ENCODE results near the gene COL18A1.

Gene COL18A1

DNA sequence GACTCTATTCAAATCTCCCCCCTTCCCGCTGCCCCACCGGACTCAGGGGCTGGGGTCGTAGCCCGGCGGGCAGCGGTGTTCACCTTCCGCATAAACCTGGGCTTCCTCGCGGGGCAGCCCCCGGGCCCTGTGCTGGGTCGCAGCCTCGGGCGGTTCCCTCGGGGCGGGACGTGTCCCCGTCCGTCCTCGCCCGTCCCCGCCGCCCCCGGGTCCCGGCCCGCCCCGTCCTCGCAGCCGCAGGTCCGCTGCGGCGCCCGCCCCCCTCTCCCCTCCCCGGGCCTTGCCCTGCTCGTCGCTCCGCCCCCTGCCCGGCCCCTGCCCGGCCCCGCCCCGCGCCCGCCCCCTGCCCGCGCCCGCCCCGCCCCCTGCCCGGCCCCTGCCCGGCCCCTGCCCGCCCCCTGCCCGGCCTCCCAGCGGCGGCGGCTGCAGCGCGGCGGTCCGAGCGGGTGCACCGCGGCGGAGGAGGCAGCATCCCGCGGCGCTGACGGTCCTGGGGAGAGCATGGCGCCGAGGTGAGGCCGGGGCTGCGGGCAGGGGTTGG is at the start of gene COL18A1:
TSS of gene COL18A1 (plus strand) at position 436 of the 541 bp plus-strand sequence. CDS start at position 502, 66 bp downstream.
- peak within 1 kb of the TSS; percentile 45 for H3K27ac ChIP-seq
- TF ChIP-seq ZFX (IDR thresholded peaks at IDR 0.05): no peak
- TF ChIP-seq, protein P1, sequence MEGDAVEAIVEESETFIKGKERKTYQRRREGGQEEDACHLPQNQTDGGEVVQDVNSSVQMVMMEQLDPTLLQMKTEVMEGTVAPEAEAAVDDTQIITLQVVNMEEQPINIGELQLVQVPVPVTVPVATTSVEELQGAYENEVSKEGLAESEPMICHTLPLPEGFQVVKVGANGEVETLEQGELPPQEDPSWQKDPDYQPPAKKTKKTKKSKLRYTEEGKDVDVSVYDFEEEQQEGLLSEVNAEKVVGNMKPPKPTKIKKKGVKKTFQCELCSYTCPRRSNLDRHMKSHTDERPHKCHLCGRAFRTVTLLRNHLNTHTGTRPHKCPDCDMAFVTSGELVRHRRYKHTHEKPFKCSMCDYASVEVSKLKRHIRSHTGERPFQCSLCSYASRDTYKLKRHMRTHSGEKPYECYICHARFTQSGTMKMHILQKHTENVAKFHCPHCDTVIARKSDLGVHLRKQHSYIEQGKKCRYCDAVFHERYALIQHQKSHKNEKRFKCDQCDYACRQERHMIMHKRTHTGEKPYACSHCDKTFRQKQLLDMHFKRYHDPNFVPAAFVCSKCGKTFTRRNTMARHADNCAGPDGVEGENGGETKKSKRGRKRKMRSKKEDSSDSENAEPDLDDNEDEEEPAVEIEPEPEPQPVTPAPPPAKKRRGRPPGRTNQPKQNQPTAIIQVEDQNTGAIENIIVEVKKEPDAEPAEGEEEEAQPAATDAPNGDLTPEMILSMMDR (conservative IDR thresholded peaks at IDR 0.05): no peak; the same call in 1 of the 2 replicates

DNA sequence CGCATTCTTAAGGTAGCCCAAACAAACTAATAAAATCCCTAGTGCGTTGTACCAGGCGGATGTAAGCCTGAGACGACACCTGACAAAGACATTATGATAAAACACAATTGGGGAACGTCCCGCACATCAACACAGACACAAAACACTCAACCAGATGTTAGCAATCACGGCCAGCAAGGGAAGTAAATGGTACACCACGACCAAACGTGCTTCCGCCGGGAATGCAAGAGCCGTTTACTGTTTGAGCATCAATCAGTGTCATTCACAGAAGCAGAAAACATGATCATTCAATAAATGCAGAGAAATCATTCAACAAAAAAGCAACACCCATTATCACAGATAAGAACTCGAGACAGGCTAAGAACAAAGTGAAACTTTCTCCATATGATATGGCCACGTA is 49.4 kb upstream of the COL18A1 start:
- TF ChIP-seq ZFX (IDR thresholded peaks at IDR 0.05): no peak
- TF ChIP-seq, protein P1 (conservative IDR thresholded peaks at IDR 0.05): no peak
- H3K27ac ChIP-seq: no peak overlapping the region

DNA sequence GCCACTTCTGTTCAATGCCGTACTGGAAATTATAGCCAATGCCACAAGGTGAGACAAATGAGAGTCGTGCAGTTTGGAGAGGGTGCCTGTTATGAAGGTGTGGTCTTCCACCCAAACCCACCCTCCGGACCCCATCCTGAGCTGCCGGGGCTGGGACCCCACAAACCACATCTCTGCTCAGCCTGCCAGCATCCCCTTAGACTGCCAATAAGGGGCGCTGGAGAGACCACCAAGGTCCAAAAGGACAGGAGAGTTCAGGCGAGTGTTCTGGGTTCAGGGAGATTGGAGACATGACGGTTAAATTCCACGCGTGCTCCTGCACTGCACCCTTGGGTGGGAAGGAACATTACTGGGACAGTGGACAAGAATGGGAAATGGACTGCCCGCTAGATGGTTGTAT is 48.7 kb upstream of the COL18A1 start:
- no peak overlapping the region for H3K27ac ChIP-seq
- no peak for TF ChIP-seq ZFX (IDR thresholded peaks at IDR 0.05)
- TF ChIP-seq, protein P1 (conservative IDR thresholded peaks at IDR 0.05): no peak

DNA sequence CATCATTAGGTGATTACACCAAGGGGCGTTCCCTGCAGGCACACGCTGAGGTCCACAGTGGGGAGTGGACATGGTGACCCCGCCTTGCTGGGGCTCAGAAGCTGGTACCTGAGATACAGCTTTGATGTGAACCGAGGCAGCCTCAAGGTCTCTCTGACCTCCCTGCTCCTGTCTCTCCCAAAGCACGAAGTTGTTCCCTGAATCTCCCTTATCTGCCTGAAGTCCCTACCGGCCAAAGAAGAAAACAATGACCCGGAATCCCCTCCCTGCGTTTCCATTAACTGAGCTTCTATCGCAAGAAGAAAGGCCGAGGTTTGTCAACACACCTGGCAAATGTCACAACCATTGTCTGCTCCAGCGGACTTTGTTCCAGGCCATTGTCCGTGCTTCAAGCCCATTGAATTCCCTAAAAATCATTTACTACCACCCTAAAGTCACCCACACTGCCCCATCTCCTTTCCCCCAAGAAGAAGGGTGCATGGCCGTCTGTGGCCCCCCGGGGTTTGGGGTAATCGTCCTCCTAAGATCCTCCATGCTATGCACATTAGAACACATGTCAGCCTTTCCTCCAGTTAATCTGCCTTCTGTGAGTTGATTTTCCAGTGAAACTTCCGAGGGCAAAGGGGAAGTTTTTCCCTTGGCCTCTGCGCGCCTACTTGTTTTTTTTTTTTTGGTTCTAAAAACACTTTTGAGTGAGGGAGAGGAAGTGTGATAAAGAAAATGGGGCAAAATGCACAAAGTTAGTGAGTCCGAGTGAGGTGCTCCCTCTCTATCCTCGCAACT is 48.1 kb upstream of the COL18A1 start:
- H3K27ac ChIP-seq: no peak overlapping the region
- TF ChIP-seq, protein P1 (conservative IDR thresholded peaks at IDR 0.05): no peak
- no peak for TF ChIP-seq ZFX (IDR thresholded peaks at IDR 0.05)

DNA sequence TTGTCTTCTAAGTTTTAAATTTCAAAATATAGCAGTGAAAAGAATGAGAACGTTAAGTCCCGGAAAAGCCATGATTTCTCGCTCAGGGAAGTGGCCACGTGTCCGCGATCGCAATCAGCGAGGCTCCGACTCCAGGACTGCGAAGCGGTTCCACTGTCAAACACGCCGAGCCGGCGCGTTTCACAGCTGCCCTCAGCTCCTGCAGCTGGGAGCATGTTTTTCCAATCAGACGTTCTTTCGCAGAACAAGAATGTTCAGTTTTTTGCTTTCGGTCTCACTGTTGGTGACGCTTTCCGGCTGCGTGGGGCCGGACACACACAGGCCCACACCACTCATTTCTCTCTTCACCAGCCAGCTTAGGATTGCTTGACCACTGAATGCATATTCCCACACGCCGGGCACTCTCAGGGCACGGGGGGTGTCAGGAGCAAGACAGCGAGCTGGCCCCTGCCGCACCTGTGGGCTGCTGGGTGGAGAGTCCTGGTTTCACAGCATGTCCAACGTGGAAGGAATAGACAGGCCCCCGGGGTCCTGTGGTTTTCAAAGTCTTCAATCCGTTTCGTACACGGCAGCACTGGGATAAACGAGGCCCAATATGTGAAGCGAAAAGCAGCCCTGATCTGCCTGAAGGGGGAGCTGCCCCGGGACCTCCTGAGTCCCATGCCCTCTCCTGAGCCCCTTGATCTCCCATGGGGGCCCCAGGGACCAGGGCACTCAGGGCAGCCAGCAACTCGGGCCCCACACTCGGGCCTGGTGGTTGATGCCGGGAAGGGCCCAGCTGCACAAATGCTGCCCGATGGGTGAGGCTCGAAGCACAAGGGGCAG is 47.3 kb upstream of the COL18A1 start:
- H3K27ac ChIP-seq: no peak overlapping the region
- TF ChIP-seq, protein P1 (conservative IDR thresholded peaks at IDR 0.05): no peak
- TF ChIP-seq ZFX (IDR thresholded peaks at IDR 0.05): no peak

DNA sequence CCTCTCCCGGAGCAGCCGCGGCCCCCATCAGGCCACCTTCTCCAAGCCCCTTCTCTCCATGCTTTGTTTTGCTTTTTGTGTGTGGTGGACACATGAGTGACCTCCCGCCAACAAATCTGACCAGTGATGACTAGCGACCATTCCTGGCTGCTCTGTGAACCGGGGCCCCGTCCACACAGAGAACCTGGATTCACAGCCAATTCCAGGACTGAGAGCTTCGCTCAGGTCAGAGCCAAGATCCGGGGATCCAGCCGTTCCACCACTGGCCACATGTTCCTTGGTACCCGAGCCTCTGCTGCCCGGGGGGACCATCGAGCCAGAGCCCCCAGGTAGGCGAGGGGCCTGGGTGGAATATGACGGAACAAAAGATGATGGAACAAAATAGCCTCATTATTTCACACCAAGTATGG is 46.7 kb upstream of the COL18A1 start:
- no peak overlapping the region for H3K27ac ChIP-seq

More for the DNA sequence above, 46.7 kb upstream of the COL18A1 start:
- no peak for TF ChIP-seq ZFX (IDR thresholded peaks at IDR 0.05)
- TF ChIP-seq, protein P1 (conservative IDR thresholded peaks at IDR 0.05): no peak
